ENCODE data around the gene GNG4.
A peak's percentile ranks its signal among the peaks of the same experiment; 100 is the strongest.

GNG4 gene

GRCh38 chr1:235504122-235504493 is 145.5 kb downstream of the GNG4 start, which contains the start of gene B3GALNT2:
B3GALNT2 (minus strand) TSS chr1:235504452; CDS start chr1:235504252, 200 bp downstream.
- peak within 1 kb of the TSS; percentile 100 for H3K4me3 ChIP-seq (ENCODE audit: low read length, poor library complexity, severe bottlenecking)
- TF ChIP-seq EZH2phosphoT487 (IDR thresholded peaks at IDR 0.05; ENCODE audit: borderline replicate concordance) (no peak), CTCF (conservative IDR thresholded peaks at IDR 0.05; ENCODE audit: low read length) (no peak)
- H3F3A ChIP-seq (ENCODE audit: low read depth) = 0 out of 2 replicates have a peak, but pooled peaks cover 3% of the 10 kb centered on the region
- peak within 1 kb of the TSS; percentile 100 for H2AFZ ChIP-seq (ENCODE audit: low read length)
- peaks cover 12% of the 10 kb centered on the region for H4K20me1 ChIP-seq (ENCODE audit: insufficient read depth, low read length, poor library complexity, severe bottlenecking)
- no peaks in the 10 kb centered on the region for H3K27me3 ChIP-seq (ENCODE audit: insufficient read depth, low read length, poor library complexity, severe bottlenecking)
- H3K9me3 ChIP-seq (ENCODE audit: insufficient read depth, low read depth, low read length) = no peaks in the 10 kb centered on the region
- H3K79me2 ChIP-seq (ENCODE audit: insufficient read depth, low read length) = peaks cover 46% of the 10 kb centered on the region
- H3K9me2 ChIP-seq (replicated peaks; ENCODE audit: low read depth, low read length) = no peaks in the 10 kb centered on the region
- peaks cover 33% of the 10 kb centered on the region for H3K4me1 ChIP-seq (ENCODE audit: insufficient read depth, low read length, poor library complexity, severe bottlenecking)
- H3K9ac ChIP-seq (ENCODE audit: low read depth, low read length, poor library complexity, severe bottlenecking) = peak within 1 kb of the TSS; percentile 83
- peak within 1 kb of the TSS; percentile 88 for H3K4me2 ChIP-seq (ENCODE audit: low read depth, low read length, poor library complexity, severe bottlenecking)
- H3K36me3 ChIP-seq (ENCODE audit: insufficient read depth, low read length) = no peaks in the 10 kb centered on the region

GRCh38 chr1:235503403-235504121 is 146.0 kb downstream of the GNG4 start:
- H3K9me2 ChIP-seq (replicated peaks; ENCODE audit: low read depth, low read length) = no peaks in the 10 kb centered on the region
- peak overlapping the region; percentile 85 for H3K4me2 ChIP-seq (ENCODE audit: low read depth, low read length, poor library complexity, severe bottlenecking)
- peak overlapping the region; percentile 78 for H2AFZ ChIP-seq (ENCODE audit: low read length)
- H3K4me1 ChIP-seq (ENCODE audit: insufficient read depth, low read length, poor library complexity, severe bottlenecking) = peaks cover 34% of the 10 kb centered on the region
- H3K9me3 ChIP-seq (ENCODE audit: insufficient read depth, low read depth, low read length) = no peaks in the 10 kb centered on the region
- peak overlapping the region; percentile 100 for H3K4me3 ChIP-seq (ENCODE audit: low read length, poor library complexity, severe bottlenecking)
- H3K79me2 ChIP-seq (ENCODE audit: insufficient read depth, low read length) = peaks cover 50% of the 10 kb centered on the region
- no peaks in the 10 kb centered on the region for H3K36me3 ChIP-seq (ENCODE audit: insufficient read depth, low read length)
- 0 out of 2 replicates have a peak, but pooled peaks cover 3% of the 10 kb centered on the region for H3F3A ChIP-seq (ENCODE audit: low read depth)
- TF ChIP-seq CTCF (conservative IDR thresholded peaks at IDR 0.05; ENCODE audit: low read length) (no peak), EZH2phosphoT487 (IDR thresholded peaks at IDR 0.05; ENCODE audit: borderline replicate concordance) (no peak)
- H3K9ac ChIP-seq (ENCODE audit: low read depth, low read length, poor library complexity, severe bottlenecking) = peak overlapping the region; percentile 75
- peaks cover 15% of the 10 kb centered on the region for H4K20me1 ChIP-seq (ENCODE audit: insufficient read depth, low read length, poor library complexity, severe bottlenecking)
- H3K27me3 ChIP-seq (ENCODE audit: insufficient read depth, low read length, poor library complexity, severe bottlenecking) = no peaks in the 10 kb centered on the region

- Histone ChIP-seq H2AFZ (ENCODE audit: low read length) (peak overlapping the region; percentile 78), H3K4me2 (ENCODE audit: low read depth, low read length, poor library complexity, severe bottlenecking) (peak overlapping the region; percentile 85), H3K9me3 (ENCODE audit: insufficient read depth, low read depth, low read length) (no peaks in the 10 kb centered on the region), H3K9ac (ENCODE audit: low read depth, low read length, poor library complexity, severe bottlenecking) (peak overlapping the region; percentile 75), H3K4me1 (ENCODE audit: insufficient read depth, low read length, poor library complexity, severe bottlenecking) (peaks cover 34% of the 10 kb centered on the region), H3K27me3 (ENCODE audit: insufficient read depth, low read length, poor library complexity, severe bottlenecking) (no peaks in the 10 kb centered on the region), H3K9me2 (replicated peaks; ENCODE audit: low read depth, low read length) (no peaks in the 10 kb centered on the region), H4K20me1 (ENCODE audit: insufficient read depth, low read length, poor library complexity, severe bottlenecking) (peaks cover 15% of the 10 kb centered on the region), H3K36me3 (ENCODE audit: insufficient read depth, low read length) (no peaks in the 10 kb centered on the region), H3K79me2 (ENCODE audit: insufficient read depth, low read length) (peaks cover 55% of the 10 kb centered on the region), H3F3A (ENCODE audit: low read depth) (0 out of 2 replicates have a peak, but pooled peaks cover 3% of the 10 kb centered on the region), H3K4me3 (ENCODE audit: low read length, poor library complexity, severe bottlenecking) (peak overlapping the region; percentile 100)
- no peak for TF ChIP-seq EZH2phosphoT487 (IDR thresholded peaks at IDR 0.05; ENCODE audit: borderline replicate concordance)
- TF ChIP-seq CTCF (conservative IDR thresholded peaks at IDR 0.05; ENCODE audit: low read length) = no peak
Measured at GRCh38 chr1:235502601-235503402, 146.8 kb downstream of the GNG4 start.

Data from Loucy (cell line).